MM.1S (cell line): ENCODE results near the gene SH3D19.

ENCODE experiments used
- EZH2 ChIP-seq: fragments of 300-600 bp; sonication (generic); optimal IDR thresholded peaks from 2 replicates; pipeline ENCODE3; 2017; ENCODE audit warnings: low read depth, mild to moderate bottlenecking, antibody characterized with exemption, low read length, mixed read lengths
- EZH2phosphoT487 ChIP-seq: fragments of 300-600 bp; sonication (generic); IDR thresholded peaks from 2 replicates; pipeline ENCODE4 v1.6.1; 2018; ENCODE audit warnings: antibody characterized with exemption, low read length
- TF ChIP-seq, protein P1 (sequence below): fragments of 300-600 bp; sonication (generic); IDR thresholded peaks from 2 replicates; pipeline ENCODE4 v1.5.1; 2016; ENCODE audit warnings: antibody characterized with exemption, low read length, mixed read lengths

- TF ChIP-seq, protein P1, sequence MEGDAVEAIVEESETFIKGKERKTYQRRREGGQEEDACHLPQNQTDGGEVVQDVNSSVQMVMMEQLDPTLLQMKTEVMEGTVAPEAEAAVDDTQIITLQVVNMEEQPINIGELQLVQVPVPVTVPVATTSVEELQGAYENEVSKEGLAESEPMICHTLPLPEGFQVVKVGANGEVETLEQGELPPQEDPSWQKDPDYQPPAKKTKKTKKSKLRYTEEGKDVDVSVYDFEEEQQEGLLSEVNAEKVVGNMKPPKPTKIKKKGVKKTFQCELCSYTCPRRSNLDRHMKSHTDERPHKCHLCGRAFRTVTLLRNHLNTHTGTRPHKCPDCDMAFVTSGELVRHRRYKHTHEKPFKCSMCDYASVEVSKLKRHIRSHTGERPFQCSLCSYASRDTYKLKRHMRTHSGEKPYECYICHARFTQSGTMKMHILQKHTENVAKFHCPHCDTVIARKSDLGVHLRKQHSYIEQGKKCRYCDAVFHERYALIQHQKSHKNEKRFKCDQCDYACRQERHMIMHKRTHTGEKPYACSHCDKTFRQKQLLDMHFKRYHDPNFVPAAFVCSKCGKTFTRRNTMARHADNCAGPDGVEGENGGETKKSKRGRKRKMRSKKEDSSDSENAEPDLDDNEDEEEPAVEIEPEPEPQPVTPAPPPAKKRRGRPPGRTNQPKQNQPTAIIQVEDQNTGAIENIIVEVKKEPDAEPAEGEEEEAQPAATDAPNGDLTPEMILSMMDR: no peak
- TF ChIP-seq EZH2 (no peak), EZH2phosphoT487 (no peak)
These were observed 6.9 kb downstream of the SH3D19 start for GRCh38 chr4:151318307-151319006.
